Measurements from ENCODE around the gene MCCC2.

GRCh38 chr5:71631070-71631469 is 43.9 kb downstream of the MCCC2 start:
- no peak for TF ChIP-seq CTCF (conservative IDR thresholded peaks at IDR 0.05 in 1 of 2, IDR thresholded peaks at IDR 0.05 in 1 of 2; ENCODE audit: extremely low read depth in 1 of 2, insufficient read depth in 1 of 2, low read depth in 1 of 2, low read length in 2 of 2)
- no peak for TF ChIP-seq EZH2 (IDR thresholded peaks at IDR 0.05; ENCODE audit: borderline replicate concordance, low read length)

Measured in mammary epithelial cell (primary cell).